HFFc6 (cell line): ENCODE measurements around the gene CCDC9B. TPM values are rescaled to one million over a fixed set of nuclear protein-coding genes. Genes with fewer than 3 reads are reported as not detected.

ENCODE experiments used
- DNase-seq: peaks from one replicate; pipeline ENCODE4 v3.0.0-alpha.2; 2018
- H3K27ac Mint-ChIP-seq: 2 replicates; pipeline ENCODE4 v1.8.0; 2020; ENCODE audit warnings: mild to moderate bottlenecking, mixed read lengths
- H3K27me3 Mint-ChIP-seq: 2 replicates; pipeline ENCODE4 v1.8.0; 2021; ENCODE audit warnings: mild to moderate bottlenecking, moderate library complexity, mixed read lengths; ENCODE audit not compliant: insufficient read depth
- H3K36me3 Mint-ChIP-seq: 2 replicates; pipeline ENCODE4 v1.8.0; 2021; ENCODE audit warnings: low read depth, mixed read lengths
- H3K4me1 Mint-ChIP-seq: 2 replicates; pipeline ENCODE4 v1.8.0; 2020; ENCODE audit warnings: low read depth, mixed read lengths
- H3K4me3 Mint-ChIP-seq: 2 replicates; pipeline ENCODE4 v1.8.0; 2020; ENCODE audit warnings: mild to moderate bottlenecking, moderate library complexity, mixed read lengths
- H3K9me3 Mint-ChIP-seq: 2 replicates; pipeline ENCODE4 v1.8.0; 2020; ENCODE audit warnings: mild to moderate bottlenecking, mixed read lengths
- total RNA-seq, 6 experiments: library from RNA; stranded (reverse); fragmentation: NEBNext Ultra II Directional; extraction: Animal tissue kit (Norgen Biotek cat#: 25700); gene quantifications; 2 replicates in 1 of 6; 3 replicates in 5 of 6; pipeline ENCODE4 v1.2.3, GENCODE V29; 2021
- TF ChIP-seq, protein P1 (sequence below): fragments of 200-600 bp; sonication (generic); IDR thresholded peaks from 2 replicates; pipeline ENCODE4 v1.5.0; 2021; ENCODE audit warnings: antibody characterized with exemption, mild to moderate bottlenecking

Gene CCDC9B
- total RNA-seq, 6 experiments from 2014 or later: 54.3 to 92.3 (median 57.9) TPM

DNA sequence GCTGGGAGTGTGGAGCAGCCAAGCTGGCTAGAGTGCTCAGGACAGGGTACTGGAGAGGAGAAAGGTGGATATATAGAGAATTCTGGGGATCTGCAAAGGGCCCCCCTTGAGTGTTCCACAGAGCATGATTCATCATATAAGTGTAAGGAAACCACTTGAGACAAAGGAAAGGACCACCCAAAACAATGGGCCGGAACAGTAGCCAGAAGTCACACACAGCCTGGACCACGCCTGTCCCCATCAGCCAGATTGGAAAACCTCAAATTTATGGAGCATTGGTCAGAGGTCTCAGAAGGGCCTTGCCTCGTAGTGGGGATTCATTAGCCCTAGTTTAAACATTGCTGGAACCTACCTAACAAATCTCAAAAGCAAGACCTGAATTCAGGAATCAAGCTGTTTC is 36.9 kb upstream of the CCDC9B start:
- H3K4me3 Mint-ChIP-seq: no peak overlapping the region
- H3K36me3 Mint-ChIP-seq: no peaks in the 10 kb centered on the region
- no peak for DNase-seq
- 0 out of 2 replicates have a peak, but pooled peaks cover 4% of the 10 kb centered on the region for H3K9me3 Mint-ChIP-seq
- no peak overlapping the region for H3K27ac Mint-ChIP-seq
- peaks cover 1% of the 10 kb centered on the region; the same call in 1 of the 2 replicates for H3K27me3 Mint-ChIP-seq
- peaks cover 48% of the 10 kb centered on the region for H3K4me1 Mint-ChIP-seq
- TF ChIP-seq, protein P1, sequence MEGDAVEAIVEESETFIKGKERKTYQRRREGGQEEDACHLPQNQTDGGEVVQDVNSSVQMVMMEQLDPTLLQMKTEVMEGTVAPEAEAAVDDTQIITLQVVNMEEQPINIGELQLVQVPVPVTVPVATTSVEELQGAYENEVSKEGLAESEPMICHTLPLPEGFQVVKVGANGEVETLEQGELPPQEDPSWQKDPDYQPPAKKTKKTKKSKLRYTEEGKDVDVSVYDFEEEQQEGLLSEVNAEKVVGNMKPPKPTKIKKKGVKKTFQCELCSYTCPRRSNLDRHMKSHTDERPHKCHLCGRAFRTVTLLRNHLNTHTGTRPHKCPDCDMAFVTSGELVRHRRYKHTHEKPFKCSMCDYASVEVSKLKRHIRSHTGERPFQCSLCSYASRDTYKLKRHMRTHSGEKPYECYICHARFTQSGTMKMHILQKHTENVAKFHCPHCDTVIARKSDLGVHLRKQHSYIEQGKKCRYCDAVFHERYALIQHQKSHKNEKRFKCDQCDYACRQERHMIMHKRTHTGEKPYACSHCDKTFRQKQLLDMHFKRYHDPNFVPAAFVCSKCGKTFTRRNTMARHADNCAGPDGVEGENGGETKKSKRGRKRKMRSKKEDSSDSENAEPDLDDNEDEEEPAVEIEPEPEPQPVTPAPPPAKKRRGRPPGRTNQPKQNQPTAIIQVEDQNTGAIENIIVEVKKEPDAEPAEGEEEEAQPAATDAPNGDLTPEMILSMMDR: no peak

DNA sequence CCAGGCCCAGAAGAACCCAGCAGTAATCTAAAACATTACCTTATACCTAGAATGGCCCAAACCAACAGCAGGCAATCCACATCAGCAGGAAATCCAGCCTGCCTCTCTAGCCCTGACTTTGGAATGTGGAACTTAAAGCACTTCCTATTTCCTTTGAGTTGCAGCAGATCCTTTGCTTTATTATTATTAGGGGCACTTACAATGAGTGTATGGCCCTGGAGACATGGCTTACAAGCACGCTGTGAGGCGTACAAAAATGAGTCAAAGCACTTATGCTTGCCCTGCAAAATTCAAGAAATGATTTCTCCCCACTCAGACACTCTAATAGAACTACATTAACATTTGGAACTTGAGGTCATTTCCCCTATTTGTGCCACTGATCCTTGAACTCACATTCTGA is 32.2 kb upstream of the CCDC9B start:
- Mint-ChIP-seq H3K36me3 (no peaks in the 10 kb centered on the region), H3K4me1 (peaks cover 27% of the 10 kb centered on the region), H3K27ac (no peak overlapping the region), H3K9me3 (no peaks in the 10 kb centered on the region), H3K4me3 (no peak overlapping the region), H3K27me3 (peaks cover 9% of the 10 kb centered on the region)
- DNase-seq: no peak
- TF ChIP-seq, protein P1: no peak

DNA sequence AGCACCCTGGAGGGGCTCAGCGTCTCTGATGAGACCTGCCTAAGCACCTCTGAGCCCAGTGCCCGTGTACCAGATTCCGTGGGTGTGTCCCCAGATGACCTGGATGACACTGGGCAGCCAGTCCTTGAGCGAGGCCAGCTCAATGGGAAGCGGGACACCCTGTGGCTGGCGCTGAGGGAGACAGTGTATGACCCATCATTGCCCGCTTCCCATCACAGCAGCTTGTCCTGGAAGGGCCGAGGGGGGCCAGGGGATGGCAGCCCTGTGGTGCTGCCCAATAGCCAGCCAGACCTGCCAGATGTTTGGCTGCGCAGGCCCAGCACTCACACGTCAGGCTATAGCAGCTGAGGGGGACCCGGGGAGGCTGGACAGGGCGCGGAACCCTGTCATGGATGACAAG is 29.2 kb upstream of the CCDC9B start:
- Mint-ChIP-seq H3K27ac (no peak overlapping the region), H3K9me3 (no peaks in the 10 kb centered on the region), H3K4me1 (peaks cover 17% of the 10 kb centered on the region), H3K4me3 (no peak overlapping the region), H3K27me3 (peaks cover 16% of the 10 kb centered on the region), H3K36me3 (no peaks in the 10 kb centered on the region)
- DNase-seq: no peak
- TF ChIP-seq, protein P1: no peak

DNA sequence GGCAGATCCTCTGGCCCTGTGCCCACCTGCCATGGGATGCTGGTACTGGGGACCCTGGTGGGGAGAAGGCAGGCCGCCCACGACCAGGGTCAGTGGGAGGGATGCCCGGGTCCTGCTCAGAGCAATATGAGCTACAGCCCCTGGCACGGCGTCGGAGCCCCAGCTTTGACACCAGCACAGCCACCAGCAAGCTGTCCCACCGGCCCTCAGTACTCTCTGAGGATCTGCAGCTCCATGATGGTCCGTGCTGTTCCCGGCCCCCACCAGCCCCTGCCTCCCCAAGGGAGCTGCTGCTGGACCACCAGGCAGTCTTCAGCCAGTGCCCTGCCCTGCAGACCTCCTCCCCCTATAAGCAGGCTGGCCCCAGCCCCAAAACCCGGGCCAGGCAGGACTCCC is 28.7 kb upstream of the CCDC9B start:
- H3K9me3 Mint-ChIP-seq: no peaks in the 10 kb centered on the region
- peaks cover 16% of the 10 kb centered on the region for H3K27me3 Mint-ChIP-seq
- peaks cover 17% of the 10 kb centered on the region for H3K4me1 Mint-ChIP-seq
- H3K27ac Mint-ChIP-seq: no peak overlapping the region
- H3K4me3 Mint-ChIP-seq: no peak overlapping the region
- TF ChIP-seq, protein P1: no peak
- no peak for DNase-seq
- no peaks in the 10 kb centered on the region for H3K36me3 Mint-ChIP-seq

DNA sequence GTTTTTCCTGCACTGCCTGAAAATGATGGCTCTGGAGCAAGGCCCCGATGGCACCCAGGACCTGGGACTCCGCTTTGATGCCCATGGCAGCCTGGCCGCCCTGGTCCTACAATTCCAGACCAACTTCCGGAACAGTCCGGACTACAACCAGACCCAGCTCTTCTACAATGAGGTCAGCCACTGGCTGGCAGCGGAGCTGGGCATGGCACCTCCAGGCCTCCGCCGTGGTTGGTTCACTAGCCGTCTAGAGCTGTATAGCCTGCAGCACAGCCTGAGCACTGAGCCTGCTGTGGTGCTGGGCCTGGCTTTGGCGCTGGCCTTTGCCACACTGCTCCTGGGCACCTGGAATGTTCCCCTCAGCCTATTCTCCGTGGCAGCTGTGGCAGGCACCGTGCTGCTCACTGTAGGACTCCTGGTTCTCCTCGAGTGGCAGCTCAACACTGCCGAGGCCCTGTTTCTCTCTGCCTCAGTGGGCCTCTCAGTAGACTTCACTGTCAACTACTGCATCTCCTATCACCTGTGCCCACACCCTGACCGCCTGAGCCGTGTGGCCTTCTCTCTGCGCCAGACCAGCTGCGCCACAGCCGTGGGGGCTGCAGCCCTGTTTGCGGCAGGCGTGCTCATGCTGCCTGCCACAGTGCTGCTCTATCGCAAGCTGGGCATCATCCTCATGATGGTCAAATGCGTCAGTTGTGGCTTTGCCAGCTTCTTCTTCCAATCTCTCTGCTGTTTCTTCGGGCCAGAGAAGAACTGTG is 28.2 kb upstream of the CCDC9B start:
- Mint-ChIP-seq H3K27me3 (peaks cover 20% of the 10 kb centered on the region), H3K4me3 (no peak overlapping the region), H3K27ac (no peak overlapping the region), H3K36me3 (no peaks in the 10 kb centered on the region), H3K9me3 (no peaks in the 10 kb centered on the region), H3K4me1 (peaks cover 17% of the 10 kb centered on the region)
- DNase-seq: no peak
- TF ChIP-seq, protein P1: no peak
